WTC11 (cell line): ENCODE measurements around the gene BNC2.

Experiments used
- CREM ChIP-seq: sonication (generic); formaldehyde crosslinking; IDR thresholded peaks from 2 replicates; pipeline ENCODE4 v1.8.1; 2022; ENCODE audit warnings: mild to moderate bottlenecking, missing genetic modification reagents, moderate library complexity
- CTCF ChIP-seq: fragments of 200-600 bp; IDR thresholded peaks from 2 replicates; pipeline ENCODE4 v1.8.0; 2022; ENCODE audit warnings: antibody characterized with exemption
- HMGXB4 ChIP-seq: sonication (generic); formaldehyde crosslinking; IDR thresholded peaks from 2 replicates; pipeline ENCODE4 v1.8.1; 2023; ENCODE audit warnings: mild to moderate bottlenecking, moderate library complexity, missing genetic modification reagents

GRCh38 chr9:16598316-16598715 lies 272.2 kb downstream of the BNC2 start:
- no peak for TF ChIP-seq CTCF
- TF ChIP-seq HMGXB4, result no peak
- no peak for TF ChIP-seq CREM (CRISPR knock-in tag)
